CD4-positive, alpha-beta T cell treated with Interferon gamma for 1 hour (primary cell): ENCODE measurements around the gene MRPL36.

ENCODE experiments used
- DNase-seq: peaks from one replicate; pipeline ENCODE4 v3.0.0-alpha.2; 2020

Gene MRPL36

GRCh38 chr5:1762883-1763547 lies 36.6 kb downstream of the MRPL36 start:
- DNase-seq: no peak

- DNase-seq: no peak
Observed at GRCh38 chr5:1762121-1762882, 37.3 kb downstream of the MRPL36 start.

DNA sequence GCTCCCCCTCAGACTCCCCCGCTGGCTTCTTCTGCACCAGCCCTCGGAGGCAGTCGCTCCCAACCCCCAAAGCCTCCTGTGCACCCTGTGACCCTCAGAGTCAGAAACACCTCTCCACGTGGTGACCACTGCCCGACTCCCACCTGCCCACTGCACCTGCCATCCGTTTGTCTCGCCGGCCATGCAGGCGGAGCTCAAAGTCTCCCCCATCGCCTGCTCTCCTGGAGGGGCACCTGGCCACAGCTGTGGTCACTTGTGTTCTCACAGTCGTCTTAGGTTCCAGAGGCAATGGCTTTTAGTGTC lies 38.2 kb downstream of the MRPL36 start:
- DNase-seq: no peak

GRCh38 chr5:1760656-1761452 lies 38.8 kb downstream of the MRPL36 start:
- DNase-seq: no peak

- no peak for DNase-seq
Observed at GRCh38 chr5:1760231-1760630, 39.4 kb downstream of the MRPL36 start.

DNA sequence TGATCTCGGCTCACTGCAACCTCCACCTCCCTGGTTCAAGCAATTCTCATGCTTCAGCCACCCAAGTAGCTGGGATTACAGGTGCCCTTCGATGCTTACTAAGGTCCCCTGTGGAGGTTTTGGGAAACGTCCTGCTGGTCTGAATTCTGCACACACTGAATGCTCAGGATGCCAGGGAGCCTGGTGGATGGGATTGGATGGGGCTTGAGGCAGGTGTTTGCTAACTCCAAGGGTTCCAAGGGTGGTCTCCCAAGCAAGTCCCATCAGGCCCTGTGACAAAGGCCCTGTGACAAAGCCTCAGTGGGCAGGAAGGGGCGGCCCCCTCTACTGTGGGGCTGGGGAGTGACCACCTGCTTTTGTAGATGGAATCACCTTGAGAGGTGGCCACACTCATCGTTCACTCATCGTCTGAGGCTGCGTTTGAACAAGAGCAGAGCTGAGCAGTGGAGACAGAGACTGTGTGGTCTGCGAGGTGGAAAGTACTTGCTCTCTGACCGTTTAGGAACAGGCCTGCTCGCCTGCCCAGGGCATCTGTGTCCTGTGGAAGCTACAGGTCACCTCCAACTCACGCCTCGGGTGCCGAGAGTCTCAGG lies 40.2 kb downstream of the MRPL36 start:
- DNase-seq: no peak

GRCh38 chr5:1758574-1758973 lies 41.1 kb downstream of the MRPL36 start:
- DNase-seq: no peak

GRCh38 chr5:1757511-1757910 lies 42.1 kb downstream of the MRPL36 start:
- DNase-seq: no peak

- DNase-seq: no peak
Observed at GRCh38 chr5:1756481-1756880, 43.2 kb downstream of the MRPL36 start.

- DNase-seq: no peak
Observed at GRCh38 chr5:1755321-1755949, 44.2 kb downstream of the MRPL36 start.

- DNase-seq: no peak
Observed at GRCh38 chr5:1754531-1755220, 45.0 kb downstream of the MRPL36 start.

- DNase-seq: no peak
Observed at GRCh38 chr5:1753490-1753889, 46.1 kb downstream of the MRPL36 start.

DNA sequence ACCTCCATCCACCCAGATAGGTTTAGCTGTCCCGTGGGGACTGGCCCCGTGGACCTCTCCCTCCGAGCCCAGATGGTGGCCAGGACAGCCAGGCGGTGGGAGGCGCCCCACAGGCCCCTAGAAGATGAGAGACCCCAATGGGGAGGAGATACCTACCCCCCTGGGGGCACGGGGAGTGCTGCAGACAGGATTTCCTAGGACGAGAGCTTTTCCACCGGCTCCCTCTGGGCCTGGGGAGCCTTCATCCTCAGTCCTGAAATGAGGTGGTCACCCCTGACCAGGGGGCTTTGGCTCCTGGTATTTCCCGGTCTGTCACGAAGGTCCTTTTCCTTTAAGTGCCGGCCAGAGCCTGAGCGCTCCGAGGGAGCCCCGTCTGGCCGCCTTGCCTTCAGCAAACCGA lies 46.8 kb downstream of the MRPL36 start:
- DNase-seq: no peak

DNA sequence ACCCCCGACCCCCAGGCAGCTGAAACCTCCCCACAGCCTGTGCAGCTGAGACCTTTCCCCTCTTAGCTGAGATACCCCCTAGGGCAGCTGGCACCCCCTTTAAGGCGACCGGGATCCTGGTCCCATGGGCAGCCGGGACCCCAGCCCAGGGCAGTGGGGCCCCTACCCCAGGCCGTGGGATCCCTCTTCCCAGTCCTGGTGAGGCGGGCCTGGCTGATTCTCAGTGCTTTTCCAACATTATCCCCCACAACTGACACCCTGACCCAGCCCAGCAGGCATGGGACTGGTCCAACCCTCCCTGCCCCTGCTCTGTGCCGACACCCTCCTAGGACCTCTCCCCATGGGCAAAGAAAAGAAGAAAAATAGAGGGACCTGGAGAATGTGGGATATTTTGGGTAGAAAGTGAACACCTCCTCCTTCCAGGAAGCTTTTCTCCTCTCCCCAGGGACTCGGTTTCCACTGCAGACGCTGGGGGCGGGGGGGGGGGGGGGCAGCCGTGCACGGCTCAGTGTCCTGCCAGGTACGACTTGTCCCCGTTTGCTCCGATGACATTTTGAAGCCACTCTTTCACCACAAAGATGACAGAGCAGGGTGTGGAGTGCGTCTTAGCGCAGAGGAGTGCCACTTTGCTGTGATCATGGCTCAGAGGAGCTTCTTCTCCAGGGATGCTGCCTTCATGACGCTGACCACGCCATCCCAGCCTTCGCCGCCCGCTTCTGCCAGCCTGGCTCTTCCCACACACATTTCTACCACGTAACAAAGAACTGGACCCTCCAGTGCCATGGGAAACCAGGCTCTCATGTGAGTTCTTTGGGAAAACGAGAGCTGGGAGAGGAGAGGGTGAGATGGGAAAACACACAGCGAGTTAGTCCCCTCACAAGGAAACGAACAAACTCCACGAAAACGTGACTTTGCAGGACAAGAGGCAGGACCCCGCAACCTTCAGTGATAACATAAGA lies 47.5 kb downstream of the MRPL36 start:
- no peak for DNase-seq

GRCh38 chr5:1751026-1751863 lies 48.4 kb downstream of the MRPL36 start:
- no peak for DNase-seq

GRCh38 chr5:1750469-1750868 lies 49.2 kb downstream of the MRPL36 start:
- DNase-seq: no peak

DNA sequence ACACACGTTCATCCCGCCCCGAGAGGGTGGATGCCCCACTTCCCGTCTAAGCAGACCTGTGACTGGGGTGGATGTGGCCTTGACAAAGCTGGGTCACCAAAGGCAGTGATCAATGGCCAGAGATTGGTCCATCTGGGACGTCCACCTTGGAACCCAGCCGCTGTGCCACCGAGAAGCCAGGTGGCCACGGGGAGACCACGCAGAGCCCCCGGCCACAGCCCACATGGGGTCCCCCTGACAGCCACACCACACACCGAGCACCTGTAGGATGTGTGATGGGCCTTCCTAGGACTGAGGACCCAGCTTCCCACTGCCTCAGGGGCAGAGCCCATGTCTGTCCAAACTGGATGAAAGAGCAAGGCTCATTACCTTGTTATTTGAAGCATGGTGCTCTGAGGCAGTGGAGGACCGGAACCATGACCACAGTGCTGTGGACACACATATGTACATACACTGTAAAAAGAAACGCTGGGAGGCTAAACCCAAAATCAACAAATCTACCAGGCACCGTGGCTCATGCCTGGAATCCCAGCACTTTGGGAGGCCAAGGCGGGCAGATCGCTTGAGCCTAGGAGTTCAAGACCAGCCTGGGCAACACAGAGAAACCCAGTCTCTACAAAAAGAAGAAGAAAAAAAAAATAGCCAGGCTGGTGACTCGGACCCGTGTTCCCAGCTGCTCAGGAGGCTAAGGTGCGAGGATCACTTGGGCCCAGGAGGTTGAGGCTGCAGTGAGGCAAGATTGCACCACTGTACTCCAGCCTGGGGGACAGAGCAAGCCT lies 50.1 kb downstream of the MRPL36 start:
- DNase-seq: no peak

GRCh38 chr5:1748845-1749244 lies 50.8 kb downstream of the MRPL36 start:
- DNase-seq: no peak
